ENCODE results near the gene CTBP1.

The CTBP1 gene

DNA sequence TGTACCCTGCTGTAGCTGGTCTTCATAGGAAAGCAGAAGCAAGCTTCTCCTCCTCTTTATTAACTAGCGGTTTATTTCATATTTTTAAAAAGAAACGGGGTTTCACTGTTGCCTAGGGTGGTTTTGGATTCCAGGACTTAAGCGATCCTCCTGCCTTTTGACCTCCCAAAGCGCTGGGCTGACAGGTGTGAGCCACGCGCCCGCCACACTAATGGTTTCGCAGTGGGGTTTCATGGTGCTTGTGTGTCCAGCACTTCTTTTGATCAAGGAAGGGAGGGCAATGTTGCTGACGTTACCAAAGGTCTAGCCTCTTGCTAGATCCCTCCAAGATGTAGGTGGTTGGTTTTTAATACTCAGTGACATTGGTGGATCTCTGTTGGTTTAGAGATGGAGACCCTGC, 42.2 kb upstream of the CTBP1 start:
- no peak for DNase-seq (ENCODE audit: extremely low spot score)
- POLR2A ChIA-PET, result interaction anchor here (1.7 kb wide), 1 partner anchor 55 kb away, joined by 6 read pairs; no protein-coding TSS in a partner anchor
- CTCF ChIA-PET, result interaction anchor here (1.5 to 2.4 kb wide), 2 partner anchors 23 to 49 kb away, joined by 3 to 8 read pairs; no protein-coding TSS in a partner anchor
- TF ChIP-seq, protein P1, sequence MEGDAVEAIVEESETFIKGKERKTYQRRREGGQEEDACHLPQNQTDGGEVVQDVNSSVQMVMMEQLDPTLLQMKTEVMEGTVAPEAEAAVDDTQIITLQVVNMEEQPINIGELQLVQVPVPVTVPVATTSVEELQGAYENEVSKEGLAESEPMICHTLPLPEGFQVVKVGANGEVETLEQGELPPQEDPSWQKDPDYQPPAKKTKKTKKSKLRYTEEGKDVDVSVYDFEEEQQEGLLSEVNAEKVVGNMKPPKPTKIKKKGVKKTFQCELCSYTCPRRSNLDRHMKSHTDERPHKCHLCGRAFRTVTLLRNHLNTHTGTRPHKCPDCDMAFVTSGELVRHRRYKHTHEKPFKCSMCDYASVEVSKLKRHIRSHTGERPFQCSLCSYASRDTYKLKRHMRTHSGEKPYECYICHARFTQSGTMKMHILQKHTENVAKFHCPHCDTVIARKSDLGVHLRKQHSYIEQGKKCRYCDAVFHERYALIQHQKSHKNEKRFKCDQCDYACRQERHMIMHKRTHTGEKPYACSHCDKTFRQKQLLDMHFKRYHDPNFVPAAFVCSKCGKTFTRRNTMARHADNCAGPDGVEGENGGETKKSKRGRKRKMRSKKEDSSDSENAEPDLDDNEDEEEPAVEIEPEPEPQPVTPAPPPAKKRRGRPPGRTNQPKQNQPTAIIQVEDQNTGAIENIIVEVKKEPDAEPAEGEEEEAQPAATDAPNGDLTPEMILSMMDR (IDR thresholded peaks at IDR 0.05; ENCODE audit: control extremely low read depth, extremely low read depth, low read depth, missing control alignments), result no peak

DNA sequence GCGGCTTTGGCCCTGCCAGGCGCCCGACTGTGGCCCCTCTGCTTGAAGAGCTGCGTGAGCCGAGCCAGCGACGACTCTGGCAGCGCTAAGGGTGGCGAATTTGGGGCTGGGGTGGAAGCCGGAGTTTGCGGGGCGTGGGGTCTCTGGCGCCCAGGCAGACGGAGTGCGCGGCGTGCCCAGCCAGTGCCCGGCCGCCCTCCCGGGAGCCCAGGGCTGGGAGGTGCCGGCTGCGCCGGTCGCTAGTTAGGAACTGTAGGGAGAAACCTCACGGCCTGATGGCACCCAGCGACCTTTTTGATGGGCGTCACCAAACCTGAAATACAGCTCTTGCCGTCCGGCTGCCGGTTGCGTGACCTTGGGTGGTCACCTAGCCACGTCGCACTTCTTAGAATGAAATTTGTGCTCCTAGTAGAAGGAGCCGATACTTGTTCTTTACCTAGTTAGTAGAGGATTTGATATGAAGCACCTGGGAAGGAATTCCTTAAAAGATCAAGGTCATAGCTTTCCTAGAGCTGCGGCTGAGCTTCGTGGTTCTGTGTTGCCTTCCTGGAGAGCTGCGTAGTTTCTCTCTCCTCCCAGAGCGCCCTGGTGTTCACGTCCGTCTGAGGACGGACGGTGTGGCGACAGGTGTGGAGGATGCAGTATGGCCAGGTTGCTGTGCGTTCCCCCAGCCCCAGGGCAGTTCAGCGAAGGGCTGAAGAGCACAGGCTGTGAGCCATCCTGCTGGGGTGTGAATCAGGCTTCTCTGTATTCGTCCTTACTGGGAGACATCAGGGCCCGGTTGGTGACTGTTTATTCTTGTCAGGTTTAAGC, 41.4 kb upstream of the CTBP1 start:
- no peak for DNase-seq (ENCODE audit: extremely low spot score)
- CTCF ChIA-PET, result interaction anchor here (1.0 to 3.2 kb wide), 6 partner anchors 22 to 161 kb away, joined by 3 to 20 read pairs (median 8); no protein-coding TSS in a partner anchor
- TF ChIP-seq, protein P1 (IDR thresholded peaks at IDR 0.05; ENCODE audit: control extremely low read depth, extremely low read depth, low read depth, missing control alignments), result no peak
- POLR2A ChIA-PET, result interaction anchor here (1.7 kb wide), 1 partner anchor 55 kb away, joined by 6 read pairs; no protein-coding TSS in a partner anchor

DNA sequence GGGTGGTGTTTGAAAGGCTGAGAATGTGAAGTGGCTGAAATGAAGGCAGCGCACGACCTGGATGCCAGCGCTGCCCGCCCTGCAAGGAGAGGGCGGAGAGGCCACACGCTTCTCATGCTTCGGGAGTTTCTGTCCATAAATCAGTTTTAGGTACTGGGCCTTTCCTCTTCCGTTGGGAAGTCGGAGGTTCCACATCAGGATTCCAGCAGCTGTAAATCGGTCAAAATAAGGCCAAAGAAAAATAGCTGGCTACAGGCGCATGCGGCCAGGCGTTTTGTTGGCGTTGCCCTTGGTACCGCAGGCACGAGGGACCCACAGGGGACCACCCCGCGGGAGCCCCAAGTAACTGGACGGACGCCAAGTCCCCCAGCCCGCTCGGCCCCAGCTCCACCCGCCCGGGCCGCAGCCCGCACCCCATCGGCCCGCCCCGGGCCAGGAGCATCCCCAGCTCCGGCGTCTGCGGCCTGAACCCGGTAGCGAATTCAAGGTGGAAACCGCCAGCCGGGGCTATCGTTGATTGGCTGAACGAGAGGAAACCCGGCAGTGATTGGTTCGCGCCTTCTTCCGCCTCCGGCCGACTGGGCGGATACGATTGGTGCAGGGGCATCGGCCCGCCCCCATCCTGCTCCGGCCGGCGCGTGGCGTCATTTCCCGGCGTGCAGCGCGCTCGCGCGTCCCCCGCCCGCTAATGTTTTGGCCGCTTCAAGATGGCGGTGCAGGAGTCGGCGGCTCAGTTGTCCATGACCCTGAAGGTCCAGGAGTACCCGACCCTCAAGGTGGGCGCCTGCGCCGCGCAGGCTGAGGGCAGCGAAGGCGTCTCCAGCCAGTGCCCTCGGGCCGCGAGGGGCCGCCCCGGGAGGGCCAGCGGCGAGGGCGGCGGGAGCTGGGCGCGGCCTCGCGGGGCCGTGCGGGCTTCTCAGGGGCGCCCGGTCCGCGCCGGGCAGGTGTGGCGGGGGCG, 40.6 kb upstream of the CTBP1 start, which contains the start of gene MAEA:
MAEA (plus strand) TSS at position 685 of the 958 bp plus-strand sequence; CDS start at position 708, 23 bp downstream.
- CTCF ChIA-PET, result interaction anchor here (1.0 to 3.2 kb wide), 4 partner anchors 21 to 160 kb away, joined by 4 to 20 read pairs (median 8); no protein-coding TSS in a partner anchor
- TF ChIP-seq, protein P1 (IDR thresholded peaks at IDR 0.05; ENCODE audit: control extremely low read depth, extremely low read depth, low read depth, missing control alignments), result no peak
- peak; percentile 100 for DNase-seq (ENCODE audit: extremely low spot score)
- POLR2A ChIA-PET, result interaction anchor here (1.7 kb wide), 1 partner anchor 56 kb away, joined by 6 read pairs; no protein-coding TSS in a partner anchor

DNA sequence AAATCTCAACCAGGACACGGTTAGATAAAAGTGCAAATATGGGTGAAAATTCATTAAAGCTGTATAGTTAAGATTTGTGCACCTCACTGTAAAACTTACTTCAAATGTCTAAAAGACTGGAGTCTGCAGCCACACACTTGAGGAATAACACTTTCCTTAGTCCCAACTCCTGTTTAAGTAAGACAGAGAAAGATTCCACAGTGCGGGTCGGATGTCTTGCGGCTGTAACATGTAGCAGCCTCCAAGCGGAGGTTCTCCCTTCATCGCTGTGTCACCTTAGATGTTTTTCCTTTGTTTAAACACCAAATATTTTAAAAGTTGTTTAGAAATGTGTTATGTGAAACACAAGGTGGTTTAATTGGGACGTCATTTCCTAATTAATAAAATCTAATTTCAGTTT, 39.9 kb upstream of the CTBP1 start:
- TF ChIP-seq, protein P1 (IDR thresholded peaks at IDR 0.05; ENCODE audit: control extremely low read depth, extremely low read depth, low read depth, missing control alignments), result no peak
- ChIA-PET CTCF (interaction anchor here (1.8 to 3.2 kb wide), 3 partner anchors 20 to 158 kb away, joined by 7 to 20 read pairs (median 8); no protein-coding TSS in a partner anchor), POLR2A (no interaction called here)
- no peak for DNase-seq (ENCODE audit: extremely low spot score)

DNA sequence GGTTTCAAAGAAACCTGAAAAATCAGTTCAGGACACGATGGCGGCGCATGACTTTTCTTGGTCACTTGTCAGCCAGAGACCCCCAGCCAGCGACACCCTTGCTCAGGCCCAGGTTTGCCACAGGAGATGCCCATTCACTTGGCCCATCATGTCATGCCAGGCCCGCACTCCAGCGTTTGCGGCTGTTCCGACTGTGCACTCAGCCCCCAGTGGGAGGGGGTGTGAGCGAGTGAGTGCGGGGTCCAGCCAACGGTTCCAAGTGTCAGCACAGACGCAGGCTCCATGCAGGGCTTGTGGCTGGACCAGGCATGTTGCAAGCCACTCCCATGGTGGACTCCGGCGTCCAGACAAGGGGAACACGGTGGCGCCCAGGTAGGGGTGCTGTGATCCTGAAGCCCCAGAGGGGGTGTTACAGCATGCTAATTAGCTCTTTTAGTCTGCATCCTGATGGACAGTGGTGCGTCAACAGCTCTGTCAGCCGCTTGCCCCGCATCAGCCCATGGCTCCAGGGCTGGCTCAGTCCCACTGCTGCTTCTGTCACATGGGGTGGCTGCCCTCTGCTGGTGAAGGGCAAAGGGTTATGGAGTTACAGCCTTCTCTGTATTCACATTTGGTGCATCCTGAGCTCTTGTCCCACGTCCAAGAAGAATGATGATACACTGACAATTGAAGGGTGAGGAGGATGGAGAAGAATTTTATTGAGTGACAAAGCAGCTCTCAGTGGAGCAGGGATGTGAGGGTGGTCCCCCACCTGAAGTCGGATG, 37.0 kb upstream of the CTBP1 start:
- no peak for DNase-seq (ENCODE audit: extremely low spot score)
- ChIA-PET CTCF (interaction anchor here (0.9 to 3.7 kb wide), 6 partner anchors 14 to 156 kb away, joined by 3 to 31 read pairs (median 3); no protein-coding TSS in a partner anchor), POLR2A (no interaction called here)
- TF ChIP-seq, protein P1 (IDR thresholded peaks at IDR 0.05; ENCODE audit: control extremely low read depth, extremely low read depth, low read depth, missing control alignments), result no peak

All from GM10248 (cell line).